Measurements from ENCODE around the gene MAD1L1. TPM values are rescaled to one million over a fixed set of nuclear protein-coding genes. Genes with fewer than 3 reads are reported as not detected.

The MAD1L1 gene
- total and polyA plus RNA-seq, 3 experiments from 2014 or later = 43.6 to 185 (median 47.3) TPM

DNA sequence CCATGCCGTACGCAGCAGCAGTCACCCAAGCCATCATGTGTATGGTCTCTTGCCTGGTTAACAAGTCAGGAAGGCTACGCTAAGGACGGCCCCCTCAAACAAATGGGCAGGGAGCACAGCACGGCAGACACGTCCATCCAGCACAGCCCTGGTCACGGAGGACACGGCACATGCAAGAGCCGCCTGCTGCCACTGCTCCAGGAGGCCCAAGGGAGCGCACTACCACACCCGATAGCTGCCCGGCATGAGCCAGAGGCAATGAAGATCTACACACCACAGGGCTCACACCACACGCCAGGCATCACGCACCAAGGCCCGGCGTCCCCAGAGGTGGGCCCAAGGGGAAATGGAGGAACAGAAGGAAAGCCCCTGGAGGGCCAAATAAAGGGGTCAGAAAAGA is 134.2 kb downstream of the MAD1L1 start:
- H3K27me3 Mint-ChIP-seq = peaks cover 0 to 7% of the 10 kb centered on the region in 2 donors
- peaks cover 38% of the 10 kb centered on the region for H3K4me1 ChIP-seq (ENCODE audit: insufficient read depth, low read length)
- POLR2A ChIA-PET = no interaction called here

DNA sequence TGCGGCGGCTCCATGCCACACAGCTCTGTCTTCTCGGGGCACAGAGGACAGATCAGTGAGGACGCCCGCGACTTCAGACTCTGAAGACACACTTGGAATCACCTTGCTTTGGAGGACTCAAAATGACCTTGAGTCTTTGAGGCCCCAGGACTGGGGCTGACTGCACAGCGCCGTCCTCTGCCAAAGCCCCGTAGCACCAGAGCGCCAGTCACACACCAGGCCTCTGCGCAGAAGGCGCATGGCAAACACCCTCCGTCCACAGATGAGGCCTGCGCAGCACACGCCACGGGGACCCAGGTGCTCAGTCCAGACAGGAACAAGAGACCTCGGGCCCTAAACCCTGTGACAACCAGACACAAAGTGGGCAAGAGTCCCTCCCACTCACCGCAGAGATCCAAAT is 134.7 kb downstream of the MAD1L1 start:
- no peaks in the 10 kb centered on the region for H3K36me3 ChIP-seq (ENCODE audit: insufficient read depth, low read length)
- Mint-ChIP-seq H3K4me3 (no peak overlapping the region), H3K9me3 (peaks cover 0 to 2% (median 0%) of the 10 kb centered on the region in 5 donors), H3K27ac (no peak overlapping the region), H3K4me1 (peaks cover 36 to 45% (median 38%) of the 10 kb centered on the region in 3 donors), H3K27me3 (peaks cover 0 to 7% of the 10 kb centered on the region in 2 donors), H3K36me3 (peaks cover 0 to 4% (median 4%) of the 10 kb centered on the region in 3 donors)
- H3K4me3 ChIP-seq (ENCODE audit: low read length) = no peak overlapping the region
- POLR2A ChIA-PET = no interaction called here
- no peak overlapping the region for H3K27ac ChIP-seq (ENCODE audit: low read depth, low read length)
- CTCF ChIA-PET = no interaction called here
- H3K27me3 ChIP-seq (ENCODE audit: insufficient read depth, low read length, poor library complexity, severe bottlenecking) = no peaks in the 10 kb centered on the region
- no peaks in the 10 kb centered on the region for H3K9me3 ChIP-seq (ENCODE audit: low read length)
- peaks cover 35% of the 10 kb centered on the region for H3K4me1 ChIP-seq (ENCODE audit: insufficient read depth, low read length)
- DNase-seq = no peak

More for the DNA sequence above, 134.2 kb downstream of the MAD1L1 start:
- Mint-ChIP-seq H3K27ac (no peak overlapping the region), H3K4me3 (peak overlapping the region in 1 of 7 donors; percentile 66), H3K4me1 (peaks cover 36 to 48% (median 38%) of the 10 kb centered on the region in 3 donors), H3K9me3 (peaks cover 0 to 2% (median 0%) of the 10 kb centered on the region in 5 donors), H3K36me3 (peaks cover 0 to 3% (median 2%) of the 10 kb centered on the region in 3 donors)
- Histone ChIP-seq H3K27ac (ENCODE audit: low read depth, low read length) (no peak overlapping the region), H3K36me3 (ENCODE audit: insufficient read depth, low read length) (no peaks in the 10 kb centered on the region), H3K4me3 (ENCODE audit: low read length) (no peak overlapping the region), H3K9me3 (ENCODE audit: low read length) (no peaks in the 10 kb centered on the region), H3K27me3 (ENCODE audit: insufficient read depth, low read length, poor library complexity, severe bottlenecking) (no peaks in the 10 kb centered on the region)
- CTCF ChIA-PET = no interaction called here
- DNase-seq = no peak

DNA sequence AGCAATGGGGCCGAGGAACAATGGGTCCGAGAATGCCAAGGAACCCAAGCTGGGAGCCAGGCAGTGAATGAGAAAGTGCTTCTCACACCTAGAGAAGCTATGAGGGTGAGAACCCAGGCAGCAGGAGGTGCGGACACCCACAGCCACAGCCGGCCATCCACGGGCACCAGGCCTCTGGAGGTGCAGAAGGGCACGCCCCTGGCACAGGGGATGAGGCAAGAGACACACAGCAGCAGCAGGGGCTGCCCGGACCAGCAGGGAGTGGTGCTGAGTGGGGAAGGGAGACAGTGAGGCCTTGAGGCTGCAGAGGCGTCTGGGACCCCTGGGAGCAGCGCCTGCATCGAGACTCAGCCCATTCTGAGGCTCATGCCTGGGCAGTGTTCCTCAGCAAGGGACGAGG is 135.3 kb downstream of the MAD1L1 start:
- CTCF ChIA-PET = no interaction called here
- no peak overlapping the region for H3K4me3 Mint-ChIP-seq
- DNase-seq = no peak
- Histone ChIP-seq H3K27me3 (ENCODE audit: insufficient read depth, low read length, poor library complexity, severe bottlenecking) (no peaks in the 10 kb centered on the region), H3K36me3 (ENCODE audit: insufficient read depth, low read length) (no peaks in the 10 kb centered on the region), H3K27ac (ENCODE audit: low read depth, low read length) (no peak overlapping the region), H3K4me3 (ENCODE audit: low read length) (no peak overlapping the region), H3K4me1 (ENCODE audit: insufficient read depth, low read length) (peaks cover 35% of the 10 kb centered on the region), H3K9me3 (ENCODE audit: low read length) (no peaks in the 10 kb centered on the region)
- POLR2A ChIA-PET = no interaction called here
- H3K9me3 Mint-ChIP-seq = peaks cover 0 to 2% (median 0%) of the 10 kb centered on the region in 5 donors
- peak overlapping the region in 1 of 8 donors; percentile 36 for H3K27ac Mint-ChIP-seq
- H3K27me3 Mint-ChIP-seq = peaks cover 0 to 5% of the 10 kb centered on the region in 2 donors
- peaks cover 0 to 6% (median 4%) of the 10 kb centered on the region in 3 donors for H3K36me3 Mint-ChIP-seq
- peaks cover 36 to 39% (median 36%) of the 10 kb centered on the region in 3 donors for H3K4me1 Mint-ChIP-seq

DNA sequence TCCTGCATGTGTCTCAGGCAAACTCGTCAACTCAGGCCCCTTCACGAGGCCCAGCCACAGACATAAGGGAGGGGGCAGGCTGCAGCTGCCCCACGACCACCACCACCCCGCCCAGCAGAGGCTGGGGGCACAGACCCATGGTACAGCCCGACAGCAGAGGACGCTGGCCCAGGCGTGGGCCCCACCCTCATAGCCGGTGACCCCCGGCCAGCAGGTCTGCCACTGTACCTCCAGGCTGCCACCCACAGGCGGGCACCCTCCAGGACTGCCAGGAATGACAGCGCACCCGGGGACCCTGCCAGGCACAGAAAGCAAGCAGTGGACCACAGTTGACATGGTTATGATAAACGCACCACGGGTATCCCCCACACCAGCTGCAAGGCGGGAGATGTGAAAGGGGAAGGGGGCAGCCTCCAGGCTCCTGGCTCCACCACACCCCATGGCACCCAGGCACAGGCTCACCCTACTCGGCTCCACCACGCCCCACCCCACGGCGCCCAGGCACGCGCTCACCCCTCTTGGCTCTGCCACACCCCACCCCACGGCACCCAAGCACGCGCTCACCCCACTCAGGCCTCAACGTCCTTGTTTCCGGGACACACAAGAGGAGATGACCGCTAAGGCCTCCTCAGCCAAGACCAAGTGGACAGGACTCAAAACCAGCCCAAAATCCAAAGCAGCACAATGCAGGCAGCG is 135.9 kb downstream of the MAD1L1 start:
- Histone ChIP-seq H3K36me3 (ENCODE audit: insufficient read depth, low read length) (no peaks in the 10 kb centered on the region), H3K27ac (ENCODE audit: low read depth, low read length) (no peak overlapping the region), H3K4me1 (ENCODE audit: insufficient read depth, low read length) (peaks cover 35% of the 10 kb centered on the region), H3K4me3 (ENCODE audit: low read length) (no peak overlapping the region), H3K27me3 (ENCODE audit: insufficient read depth, low read length, poor library complexity, severe bottlenecking) (no peaks in the 10 kb centered on the region), H3K9me3 (ENCODE audit: low read length) (no peaks in the 10 kb centered on the region)
- H3K36me3 Mint-ChIP-seq = peaks cover 0 to 9% (median 8%) of the 10 kb centered on the region in 3 donors
- no peak for DNase-seq
- no peaks in the 10 kb centered on the region for H3K9me3 Mint-ChIP-seq
- CTCF ChIA-PET = no interaction called here
- peaks cover 33% of the 10 kb centered on the region in 3 donors for H3K4me1 Mint-ChIP-seq
- no peak overlapping the region for H3K27ac Mint-ChIP-seq
- POLR2A ChIA-PET = no interaction called here
- H3K4me3 Mint-ChIP-seq = no peak overlapping the region
- no peaks in the 10 kb centered on the region for H3K27me3 Mint-ChIP-seq

DNA sequence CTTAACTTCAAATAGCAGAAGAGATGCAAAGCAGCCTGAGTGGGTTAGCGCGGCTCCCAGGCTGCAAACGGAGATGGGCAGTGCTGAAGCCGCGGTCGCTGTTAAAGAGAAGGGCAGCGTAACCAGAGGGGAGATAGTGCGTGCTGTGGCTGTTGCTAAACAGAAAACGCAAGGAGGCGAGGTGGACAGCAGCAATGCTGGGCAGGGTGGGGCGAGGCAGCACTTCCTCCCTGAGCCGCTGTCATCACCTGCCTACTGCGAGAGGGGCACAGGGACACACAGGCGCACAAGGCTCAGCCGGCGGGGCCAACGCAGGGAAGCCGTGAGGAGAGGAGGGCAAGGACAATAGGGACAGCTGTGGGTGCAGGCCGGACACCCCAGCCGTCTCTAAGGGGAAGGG is 137.3 kb downstream of the MAD1L1 start:
- H3K4me1 ChIP-seq (ENCODE audit: insufficient read depth, low read length) = peaks cover 33% of the 10 kb centered on the region
- Mint-ChIP-seq H3K9me3 (no peaks in the 10 kb centered on the region), H3K4me1 (peaks cover 29 to 33% (median 31%) of the 10 kb centered on the region in 3 donors), H3K4me3 (no peak overlapping the region), H3K36me3 (peaks cover 0 to 12% (median 8%) of the 10 kb centered on the region in 3 donors), H3K27me3 (no peaks in the 10 kb centered on the region), H3K27ac (no peak overlapping the region)
- no peak overlapping the region for H3K4me3 ChIP-seq (ENCODE audit: low read length)
- H3K27ac ChIP-seq (ENCODE audit: low read depth, low read length) = no peak overlapping the region
- no peak for DNase-seq
- H3K27me3 ChIP-seq (ENCODE audit: insufficient read depth, low read length, poor library complexity, severe bottlenecking) = no peaks in the 10 kb centered on the region
- no peaks in the 10 kb centered on the region for H3K9me3 ChIP-seq (ENCODE audit: low read length)
- ChIA-PET POLR2A (no interaction called here), CTCF (no interaction called here)
- no peaks in the 10 kb centered on the region for H3K36me3 ChIP-seq (ENCODE audit: insufficient read depth, low read length)

DNA sequence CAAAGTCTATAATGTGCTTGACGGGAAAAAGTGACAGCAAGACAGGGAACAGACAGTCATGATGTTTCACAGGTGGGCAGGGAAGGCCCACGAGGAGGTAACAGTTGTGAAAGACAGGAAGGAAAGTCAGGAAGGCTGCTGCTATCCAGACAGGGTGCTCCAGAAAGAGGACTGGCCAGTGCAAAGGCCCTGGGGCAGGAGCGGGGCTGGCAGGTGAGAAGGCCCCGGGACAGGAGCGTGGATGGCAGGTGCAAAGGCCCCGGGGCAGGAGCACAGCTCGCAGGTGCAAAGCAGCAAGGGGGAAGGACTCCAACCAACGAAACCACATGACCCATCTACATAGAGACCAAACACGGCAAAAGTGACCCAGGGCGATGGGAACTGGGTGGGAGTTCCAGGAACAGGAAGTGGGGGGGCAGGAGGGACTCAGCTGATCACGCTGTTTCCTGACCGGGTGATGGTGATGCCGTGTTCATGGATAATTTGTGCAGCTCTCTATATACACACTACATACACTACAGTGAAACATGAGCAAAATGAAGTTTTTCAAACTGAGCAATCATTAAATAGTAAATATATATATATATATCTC is 138.2 kb downstream of the MAD1L1 start:
- H3K4me1 Mint-ChIP-seq = peaks cover 21 to 24% (median 22%) of the 10 kb centered on the region in 3 donors
- H3K27me3 ChIP-seq (ENCODE audit: insufficient read depth, low read length, poor library complexity, severe bottlenecking) = no peaks in the 10 kb centered on the region
- H3K36me3 ChIP-seq (ENCODE audit: insufficient read depth, low read length) = no peaks in the 10 kb centered on the region
- ChIA-PET CTCF (no interaction called here), POLR2A (no interaction called here)
- H3K27ac Mint-ChIP-seq = no peak overlapping the region
- no peaks in the 10 kb centered on the region for H3K9me3 Mint-ChIP-seq
- DNase-seq = no peak
- peaks cover 0 to 12% (median 8%) of the 10 kb centered on the region in 3 donors for H3K36me3 Mint-ChIP-seq
- H3K4me1 ChIP-seq (ENCODE audit: insufficient read depth, low read length) = peaks cover 24% of the 10 kb centered on the region
- H3K4me3 ChIP-seq (ENCODE audit: low read length) = no peak overlapping the region
- no peaks in the 10 kb centered on the region for H3K9me3 ChIP-seq (ENCODE audit: low read length)
- H3K27me3 Mint-ChIP-seq = no peaks in the 10 kb centered on the region
- H3K4me3 Mint-ChIP-seq = no peak overlapping the region
- no peak overlapping the region for H3K27ac ChIP-seq (ENCODE audit: low read depth, low read length)

DNA sequence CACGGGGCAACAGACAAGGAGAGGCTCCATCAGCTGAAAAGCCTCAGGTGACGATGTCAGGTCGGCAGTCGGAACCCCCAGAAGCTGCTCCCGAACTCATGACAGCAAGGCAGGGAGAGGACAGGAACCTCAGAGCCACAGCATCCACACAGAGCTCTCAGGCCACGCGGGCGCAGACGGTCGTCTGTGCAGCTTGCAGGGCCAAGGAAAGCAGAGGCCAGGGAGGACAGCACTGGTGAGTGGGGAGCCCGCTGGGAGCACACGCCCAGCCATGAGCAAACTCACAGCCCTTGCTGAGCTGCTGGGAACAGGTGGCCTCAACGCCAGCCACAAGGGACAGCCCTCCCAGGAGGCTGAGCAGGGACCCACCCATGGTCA is 138.9 kb downstream of the MAD1L1 start:
- H3K27me3 ChIP-seq (ENCODE audit: insufficient read depth, low read length, poor library complexity, severe bottlenecking) = no peaks in the 10 kb centered on the region
- no peaks in the 10 kb centered on the region for H3K36me3 ChIP-seq (ENCODE audit: insufficient read depth, low read length)
- Mint-ChIP-seq H3K36me3 (peaks cover 0 to 12% (median 8%) of the 10 kb centered on the region in 3 donors), H3K27me3 (no peaks in the 10 kb centered on the region), H3K27ac (peak overlapping the region in 1 of 8 donors; percentile 64), H3K9me3 (no peaks in the 10 kb centered on the region), H3K4me1 (peaks cover 14 to 17% (median 17%) of the 10 kb centered on the region in 3 donors), H3K4me3 (no peak overlapping the region)
- no peaks in the 10 kb centered on the region for H3K9me3 ChIP-seq (ENCODE audit: low read length)
- ChIA-PET POLR2A (no interaction called here), CTCF (no interaction called here)
- no peak for DNase-seq
- no peak overlapping the region for H3K27ac ChIP-seq (ENCODE audit: low read depth, low read length)
- H3K4me3 ChIP-seq (ENCODE audit: low read length) = no peak overlapping the region
- peaks cover 17% of the 10 kb centered on the region for H3K4me1 ChIP-seq (ENCODE audit: insufficient read depth, low read length)

DNA sequence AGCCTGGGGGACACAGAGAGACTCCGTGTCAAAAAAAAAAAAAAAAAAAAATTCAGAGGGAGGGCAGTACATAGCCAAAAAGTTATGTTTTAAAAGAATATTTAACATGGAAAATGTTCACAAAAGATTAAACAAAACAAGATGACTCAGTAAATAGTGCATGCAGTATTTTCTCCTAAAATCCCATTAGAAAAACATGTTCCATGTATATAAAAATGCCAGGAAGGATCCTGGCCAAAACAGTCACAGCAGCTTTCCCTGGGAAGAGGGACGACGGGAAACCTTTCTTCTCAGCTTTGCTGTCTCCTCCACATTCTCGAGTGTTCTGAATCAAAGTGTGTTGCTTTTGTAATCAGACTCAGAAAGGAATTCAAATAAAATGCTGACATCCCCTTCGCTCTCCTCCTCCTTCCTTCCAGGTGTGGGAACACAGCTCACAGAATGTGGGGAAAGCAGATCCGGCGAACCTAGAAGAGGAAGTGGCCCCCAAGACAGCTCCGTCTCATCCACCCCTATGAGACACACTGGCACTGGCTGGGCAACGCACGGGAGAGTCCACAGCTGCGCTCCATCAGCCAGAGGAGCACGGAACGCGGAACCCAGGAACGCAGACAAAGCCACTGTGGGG is 139.4 kb downstream of the MAD1L1 start:
- no peaks in the 10 kb centered on the region for H3K27me3 ChIP-seq (ENCODE audit: insufficient read depth, low read length, poor library complexity, severe bottlenecking)
- no peak overlapping the region for H3K27ac ChIP-seq (ENCODE audit: low read depth, low read length)
- peak overlapping the region in 1 of 8 donors; percentile 64 for H3K27ac Mint-ChIP-seq
- DNase-seq = no peak
- ChIA-PET CTCF (no interaction called here), POLR2A (no interaction called here)
- H3K36me3 ChIP-seq (ENCODE audit: insufficient read depth, low read length) = no peaks in the 10 kb centered on the region
- no peaks in the 10 kb centered on the region for H3K27me3 Mint-ChIP-seq
- H3K9me3 Mint-ChIP-seq = no peaks in the 10 kb centered on the region
- no peak overlapping the region for H3K4me3 Mint-ChIP-seq
- H3K4me3 ChIP-seq (ENCODE audit: low read length) = no peak overlapping the region
- no peaks in the 10 kb centered on the region for H3K9me3 ChIP-seq (ENCODE audit: low read length)
- peaks cover 8 to 14% (median 12%) of the 10 kb centered on the region in 3 donors for H3K4me1 Mint-ChIP-seq
- peaks cover 12% of the 10 kb centered on the region for H3K4me1 ChIP-seq (ENCODE audit: insufficient read depth, low read length)
- peaks cover 0 to 12% (median 8%) of the 10 kb centered on the region in 3 donors for H3K36me3 Mint-ChIP-seq
